ENCODE measurements around the gene ZFP36L2. TPM values are rescaled to one million over a fixed set of nuclear protein-coding genes. Genes with fewer than 3 reads are reported as not detected.

The ZFP36L2 gene
- total and polyA plus RNA-seq, 2 donors (not counting 3 experiments of a cell fraction or from before 2014, with no cell fraction given): 14.5 to 75.9 TPM

- dilution Hi-C loops (cut with MboI; ENCODE audit: extremely low pct_ligation_motif_present, low sequenced_read_pairs): no loop called here
- no peaks in the 10 kb centered on the region for H3K79me2 ChIP-seq (ENCODE audit: control insufficient read depth, insufficient read depth, low read length)
These were observed 34.4 kb downstream of the ZFP36L2 start for GRCh38 chr2:43191947-43192516.

More at GRCh38 chr2:43191947-43192516, 34.4 kb downstream of the ZFP36L2 start:
- TF ChIP-seq MAX (IDR thresholded peaks at IDR 0.05; ENCODE audit: insufficient read depth, insufficient read length) (no peak), GATA2 (IDR thresholded peaks at IDR 0.05; ENCODE audit: insufficient read depth, insufficient read length, low read depth, low read length) (no peak), POLR2AphosphoS5 (IDR thresholded peaks at IDR 0.05; ENCODE audit: insufficient read depth, low read depth, low read length) (no peak)
- TF ChIP-seq, protein P1, sequence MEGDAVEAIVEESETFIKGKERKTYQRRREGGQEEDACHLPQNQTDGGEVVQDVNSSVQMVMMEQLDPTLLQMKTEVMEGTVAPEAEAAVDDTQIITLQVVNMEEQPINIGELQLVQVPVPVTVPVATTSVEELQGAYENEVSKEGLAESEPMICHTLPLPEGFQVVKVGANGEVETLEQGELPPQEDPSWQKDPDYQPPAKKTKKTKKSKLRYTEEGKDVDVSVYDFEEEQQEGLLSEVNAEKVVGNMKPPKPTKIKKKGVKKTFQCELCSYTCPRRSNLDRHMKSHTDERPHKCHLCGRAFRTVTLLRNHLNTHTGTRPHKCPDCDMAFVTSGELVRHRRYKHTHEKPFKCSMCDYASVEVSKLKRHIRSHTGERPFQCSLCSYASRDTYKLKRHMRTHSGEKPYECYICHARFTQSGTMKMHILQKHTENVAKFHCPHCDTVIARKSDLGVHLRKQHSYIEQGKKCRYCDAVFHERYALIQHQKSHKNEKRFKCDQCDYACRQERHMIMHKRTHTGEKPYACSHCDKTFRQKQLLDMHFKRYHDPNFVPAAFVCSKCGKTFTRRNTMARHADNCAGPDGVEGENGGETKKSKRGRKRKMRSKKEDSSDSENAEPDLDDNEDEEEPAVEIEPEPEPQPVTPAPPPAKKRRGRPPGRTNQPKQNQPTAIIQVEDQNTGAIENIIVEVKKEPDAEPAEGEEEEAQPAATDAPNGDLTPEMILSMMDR (IDR thresholded peaks at IDR 0.05; ENCODE audit: extremely low read depth in 1 of 2, insufficient read depth in 1 of 2, low read depth in 1 of 2, low read length in 2 of 2): peak in 1 of 2 donors; percentile 19
- Histone ChIP-seq H3K27me3 (ENCODE audit: control insufficient read depth in 2 of 2, insufficient read depth in 2 of 2, low read length in 2 of 2) (no peaks in the 10 kb centered on the region), H3K9ac (replicated peaks; ENCODE audit: extremely low read depth, insufficient read depth, low read length) (no peak overlapping the region), H3K27ac (ENCODE audit: insufficient read depth, low read depth, low read length) (no peak overlapping the region), H3K36me3 (ENCODE audit: control insufficient read depth in 2 of 2, extremely low read depth in 1 of 2, insufficient read depth in 2 of 2, low read length in 2 of 2) (no peaks in the 10 kb centered on the region), H2AFZ (ENCODE audit: low read depth, low read length) (no peak overlapping the region), H3K9me1 (replicated peaks; ENCODE audit: control insufficient read depth, extremely low read depth, insufficient read depth, low read length) (no peaks in the 10 kb centered on the region), H3K4me1 (ENCODE audit: control insufficient read depth, extremely low read depth, insufficient read depth, low read length) (no peaks in the 10 kb centered on the region), H3K9me3 (replicated peaks; ENCODE audit: control insufficient read depth, insufficient read depth, low read length) (no peaks in the 10 kb centered on the region), H3K4me2 (ENCODE audit: insufficient read depth, low read length) (no peak overlapping the region), H4K20me1 (replicated peaks; ENCODE audit: control insufficient read depth, extremely low read depth, insufficient read depth, low read length) (no peaks in the 10 kb centered on the region), H3K4me3 (replicated peaks in 1 of 3; ENCODE audit: insufficient read depth in 1 of 3, low read depth in 1 of 3, low read length in 3 of 3) (no peak overlapping the region)
- DNase-seq (ENCODE audit: low read depth, low spot score): no peak
- intact Hi-C loops (cut with micrococcal nuclease): no loop called here
- ChIA-PET POLR2A (interaction anchor here (0.9 kb wide), 1 partner anchor 34 kb away, joined by 3 read pairs; the partner anchor contains the start of gene ZFP36L2), CTCF (interaction anchor here (0.8 to 0.9 kb wide), 2 partner anchors 14 to 168 kb away, joined by 3 to 5 read pairs; no protein-coding TSS in a partner anchor)
- no TSS peak for BruUV-seq (replicated peaks)
- FAIRE-seq: no peak
